GM12878 (cell line): Measurements from ENCODE around the gene PRPF6. TPM values are rescaled to one million over a fixed set of nuclear protein-coding genes. Genes with fewer than 3 reads are reported as not detected.
"Not testable (repeated sequence)": the region's sequence is repeated elsewhere in the genome, so short reads cannot be mapped to it uniquely, and the experiment has no call there.

Experiments
- ATAC-seq: fragments of 200-7000 bp; cut with Tn5 transposase; 3 replicates; pipeline ENCODE4 v1.9.1; 2020; ENCODE audit warnings: mild to moderate bottlenecking, moderate library complexity
- BruUV-seq: library from RNA; stranded (reverse); fragments of 400-500 nt; replicated peaks from 2 replicates; lab custom pipeline; 2021; lab: Mats Ljungman, UMichigan
- CTCF ChIA-PET: fragments of 300-600 bp; sonication (Branson Sonifier 250); formaldehyde crosslinking; extraction: SDS; loops from one replicate; lab custom pipeline; 2021; ENCODE audit warnings: inconsistent platforms; lab: Yijun Ruan, JAX
- POLR2A ChIA-PET: fragments of 350-600 bp; formaldehyde crosslinking; extraction: SDS; loops from one replicate; lab custom pipeline; 2021; ENCODE audit warnings: inconsistent platforms; lab: Charles Lee
- RAD21 ChIA-PET: fragments of 300-600 bp; sonication (Branson Sonifier 250); formaldehyde crosslinking; loops from one replicate; lab custom pipeline; 2023; ENCODE audit warnings: antibody characterized with exemption; ENCODE audit not compliant: unreplicated experiment; lab: Charles Lee
- SMC1A ChIA-PET: fragments of 300-600 bp; sonication (Branson Sonifier 250); formaldehyde crosslinking; loops from one replicate; lab custom pipeline; 2023; ENCODE audit not compliant: unreplicated experiment, uncharacterized antibody; lab: Charles Lee
- DNase-seq: peaks from one replicate; pipeline ENCODE4 v3.0.0-alpha.2; 2011; ENCODE audit warnings: low read depth, low spot score
- FAIRE-seq: peaks from 3 replicates; lab custom pipeline; 2011; peaks lifted over from hg19 to GRCh38; lab: Jason Lieb, UNC
- H2AFZ ChIP-seq: 2 replicates; pipeline ENCODE4 v1.6.0; 2011; ENCODE audit warnings: low read depth, low read length, control low read depth; ENCODE audit not compliant: control insufficient read depth
- H3K27ac ChIP-seq: 2 replicates; pipeline ENCODE4 v1.5.1; 2011; ENCODE audit warnings: control low read depth; ENCODE audit not compliant: control insufficient read depth, insufficient read depth
- H3K27me3 ChIP-seq, 2 experiments: replicated peaks in 1 of 2; 2 replicates each; pipeline versions ENCODE4 v1.6.0 to v1.6.1; 2011; ENCODE audit warnings: low read length in 1 of 2; ENCODE audit not compliant: control insufficient read depth in 2 of 2, insufficient read depth in 2 of 2
- H3K36me3 ChIP-seq, 2 experiments: 2 replicates each; pipeline ENCODE4 v1.5.1; 2011; ENCODE audit warnings: low read length in 1 of 2; ENCODE audit not compliant: control insufficient read depth in 2 of 2, insufficient read depth in 2 of 2
- H3K4me1 ChIP-seq: 2 replicates; pipeline ENCODE4 v1.6.1; 2011; ENCODE audit warnings: mild to moderate bottlenecking, low read length, moderate library complexity, mixed read lengths; ENCODE audit not compliant: control insufficient read depth, insufficient read depth
- H3K4me2 ChIP-seq: 2 replicates; pipeline ENCODE4 v1.6.0; 2011; ENCODE audit warnings: control low read depth; ENCODE audit not compliant: control insufficient read depth, insufficient read depth
- H3K4me3 ChIP-seq: fragments of 200-600 bp; sonication (generic); 2 replicates; pipeline ENCODE4 v1.5.1; 2016
- H3K79me2 ChIP-seq: 2 replicates; pipeline ENCODE4 v1.6.0; 2011; ENCODE audit warnings: low read length; ENCODE audit not compliant: control insufficient read depth, insufficient read depth
- H3K9ac ChIP-seq: 2 replicates; pipeline ENCODE4 v1.8.0; 2011; ENCODE audit warnings: low read length, control low read depth, mixed read lengths; ENCODE audit not compliant: control insufficient read depth, insufficient read depth
- H3K9me3 ChIP-seq: replicated peaks from 3 replicates; pipeline ENCODE4 v1.5.1; 2011; ENCODE audit warnings: mild to moderate bottlenecking, low read length; ENCODE audit not compliant: control insufficient read depth, insufficient read depth
- H4K20me1 ChIP-seq: 2 replicates; pipeline ENCODE4 v1.6.0; 2011; ENCODE audit not compliant: control insufficient read depth, insufficient read depth
- HDGF ChIP-seq: fragments of 450-650 bp; IDR thresholded peaks from 2 replicates; pipeline ENCODE4 v1.6.1; 2016; ENCODE audit warnings: antibody characterized with exemption
- POLR2A ChIP-seq: IDR thresholded peaks from 2 replicates; pipeline ENCODE4 v1.6.1; 2011; ENCODE audit warnings: low read depth, mild to moderate bottlenecking, low read length
- WGBS: methylation state at CpG from one replicate; pipeline ENCODE4 v1.1.6; 2016; ENCODE audit warnings: low lambda C conversion rate; ENCODE audit not compliant: insufficient replicate concordance, insufficient coverage; ENCODE audit errors: missing lambda C conversion rate; 5-methylcytosine and 5-hydroxymethylcytosine counted together
- in situ Hi-C: fragments of 300-500 bp; cut with MboI; formaldehyde crosslinking; loops from 9 replicates; pipeline ENCODE4 v1.14.3; 2018; ENCODE audit warnings: mixed read lengths
- intact Hi-C: fragments of 100-400 bp; cut with micrococcal nuclease; formaldehyde crosslinking; loops from one replicate; pipeline ENCODE4 v1.14.2; 2022; ENCODE audit not compliant: unreplicated experiment
- polyA plus RNA-seq, 11 experiments: library from polyadenylated mRNA; depleted of rRNA in 4 of 11; unstranded in 6 of 11; stranded (reverse) in 5 of 11; fragments of >200 nt; fragmentation: Nextera tagmentation in 4 of 11; fragmentation: Illumina TruSeq in 1 of 11; extraction: Ambion mirVana in 4 of 11; extraction: Trizol in 1 of 11; gene quantifications; 1 replicate in 1 of 11; 2 replicates in 10 of 11; pipeline versions ENCODE4 v1.2.1 to v1.2.3, GENCODE V29; 2011 to 2016; ENCODE audit warnings: inconsistent platforms in 2 of 11, missing spikeins in 2 of 11, low read depth in 1 of 11
- total RNA-seq, 4 experiments: library from RNA; depleted of rRNA in 3 of 4; stranded (reverse); fragments of >200 nt in 3 of 4; fragmentation: Illumina TruSeq in 1 of 4; extraction: Trizol in 1 of 4; gene quantifications; 2 replicates each; pipeline versions ENCODE4 v1.2.1 to v1.2.3, GENCODE V29; 2013 to 2021

The PRPF6 gene
- total and polyA plus RNA-seq, 10 of the 15 experiments (the other 5 are each of a cell fraction or from before 2014, with no cell fraction given): 5.0 to 102 (median 71.3) TPM

GRCh38 chr20:63974402-63975200 lies 6.3 kb upstream of the PRPF6 start:
- ChIA-PET POLR2A (interaction anchor here (1.2 kb wide), 1 partner anchor 13 kb away, joined by 8 read pairs; no protein-coding TSS in a partner anchor), CTCF (interaction anchor here (0.6 to 3.2 kb wide), 16 partner anchors 16 to 437 kb away, joined by 3 to 12 read pairs (median 4); partner anchors contain the start of genes C20orf204, PTK6, TPD52L2 and UCKL1), SMC1A (interaction anchor here (1.3 to 2.0 kb wide), 2 partner anchors 19 to 437 kb away, joined by 3 to 7 read pairs; partner anchors contain the start of genes PTK6 and UCKL1), RAD21 (interaction anchor here (0.6 to 1.8 kb wide), 6 partner anchors 18 to 437 kb away, joined by 3 to 8 read pairs (median 4); partner anchors contain the start of genes PTK6, TPD52L2 and UCKL1)
- H3K27ac ChIP-seq: no peak overlapping the region; the same call in 1 of the 2 replicates
- no peaks in the 10 kb centered on the region for H3K9me3 ChIP-seq
- peaks cover 8 to 15% of the 10 kb centered on the region in 2 experiments; a peak in 3 of 4 replicates for H3K36me3 ChIP-seq
- H3K4me3 ChIP-seq: no peak overlapping the region
- FAIRE-seq: no peak
- 0 out of 2 replicates have a peak overlapping the region, but pooled peaks have one; percentile 1 for H3K4me2 ChIP-seq
- 0 out of 2 replicates have a peak, but pooled peaks have one; percentile 17 for TF ChIP-seq POLR2A
- no peak for TF ChIP-seq HDGF
- no peak for DNase-seq
- 65% methylated on average over 18 of the region's 19 CpGs for WGBS
- H3K27me3 ChIP-seq: no peaks in the 10 kb centered on the region
- no peaks in the 10 kb centered on the region for H4K20me1 ChIP-seq
- no peak overlapping the region for H3K9ac ChIP-seq
- BruUV-seq: TSS peak; percentile 37
- intact Hi-C loops: loop anchor here (5.0 kb wide), 1 partner anchor 437 kb away; the partner anchor contains the start of gene PTK6
- H3K79me2 ChIP-seq: peaks cover 24% of the 10 kb centered on the region
- H3K4me1 ChIP-seq: peaks cover 19% of the 10 kb centered on the region
- no peak for ATAC-seq
- no peak overlapping the region for H2AFZ ChIP-seq
- in situ Hi-C loops: no loop called here

DNA sequence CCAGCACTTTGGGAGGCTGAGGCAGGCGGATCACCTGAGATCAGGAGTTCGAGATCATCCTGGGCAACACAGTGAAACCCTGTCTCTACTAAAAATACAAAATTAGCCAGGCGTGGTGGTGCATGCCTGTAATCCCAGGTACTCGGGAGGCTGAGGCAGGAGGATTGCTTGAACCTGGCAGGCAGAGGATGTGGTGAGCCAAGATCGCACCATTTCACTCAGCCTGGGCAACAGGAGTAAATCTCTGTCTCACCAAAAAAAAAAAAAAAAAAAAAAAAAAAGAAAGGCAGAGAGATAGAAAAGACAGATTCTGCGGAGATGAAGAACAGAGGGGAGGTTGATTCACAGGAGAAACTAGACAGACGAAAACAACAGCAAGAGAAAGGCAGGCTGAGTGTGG lies 4.4 kb upstream of the PRPF6 start:
- WGBS: 85% methylated on average over 7 of the region's 7 CpGs
- Histone ChIP-seq H3K4me1 (peaks cover 23% of the 10 kb centered on the region), H3K4me2 (peak overlapping the region; percentile 7; the same call in 1 of the 2 replicates), H3K79me2 (peaks cover 38% of the 10 kb centered on the region), H3K36me3 (peaks cover 8 to 15% of the 10 kb centered on the region in 2 experiments; a peak in 3 of 4 replicates)
- DNase-seq, SMC1A ChIA-PET, BruUV-seq, H3K27me3 ChIP-seq, intact Hi-C loops, in situ Hi-C loops, RAD21 ChIA-PET, H3K9me3 ChIP-seq, H4K20me1 ChIP-seq, H3K9ac ChIP-seq, FAIRE-seq, H2AFZ ChIP-seq, ATAC-seq, H3K27ac ChIP-seq, H3K4me3 ChIP-seq, POLR2A ChIA-PET: not testable (repeated sequence)
- CTCF ChIA-PET: interaction anchor here (1.6 kb wide), 1 partner anchor 62 kb away, joined by 7 read pairs; no protein-coding TSS in a partner anchor
